NB4 (cell line): ENCODE data around the gene NEK3.

Experiments
- CTCF ChIP-seq: IDR thresholded peaks from one replicate; pipeline ENCODE4 v1.5.1; 2012; ENCODE audit warnings: low read depth, low read length
- MYC ChIP-seq: IDR thresholded peaks from 2 replicates; pipeline ENCODE4 v1.6.1; 2011; ENCODE audit warnings: low read depth, low read length
- POLR2A ChIP-seq: IDR thresholded peaks from 2 replicates; pipeline ENCODE4 v1.6.1; 2011; ENCODE audit warnings: mild to moderate bottlenecking; ENCODE audit not compliant: insufficient read length; ENCODE audit errors: extremely low read depth

GRCh38 chr13:52158629-52159158, 703 bp downstream of the NEK3 start:
- no peak for TF ChIP-seq POLR2A
- TF ChIP-seq CTCF, result no peak
- TF ChIP-seq MYC, result no peak
